MCF 10A (cell line): ENCODE data around the gene ANKH. TPM values are rescaled to one million over a fixed set of nuclear protein-coding genes. Genes with fewer than 3 reads are reported as not detected.

Source experiments
- BruUV-seq: library from RNA; stranded (reverse); fragments of 400-500 nt; replicated peaks from 2 replicates; lab custom pipeline; 2021; lab: Mats Ljungman, UMichigan
- CTCF ChIA-PET: fragments of 300-600 bp; sonication (Branson Sonifier 250); formaldehyde crosslinking; extraction: SDS; loops from one replicate; lab custom pipeline; 2021; ENCODE audit warnings: antibody characterized with exemption, inconsistent platforms; lab: Yijun Ruan, JAX
- POLR2A ChIA-PET: fragments of 300-600, 350-650 bp; sonication (Branson Sonifier 250); formaldehyde crosslinking; extraction: SDS; loops from one replicate; lab custom pipeline; 2020; ENCODE audit warnings: antibody characterized with exemption, inconsistent platforms; lab: Yijun Ruan, JAX
- DNase-seq: peaks from one replicate; pipeline ENCODE4 v3.0.0-alpha.2; 2018; ENCODE audit not compliant: unreplicated experiment
- H3K27ac Mint-ChIP-seq: one replicate; pipeline ENCODE4 v1.8.0; 2022; ENCODE audit warnings: mild to moderate bottlenecking, low read depth, mixed read lengths; ENCODE audit not compliant: unreplicated experiment
- H3K27me3 Mint-ChIP-seq: one replicate; pipeline ENCODE4 v1.8.0; 2022; ENCODE audit warnings: mixed read lengths; ENCODE audit not compliant: insufficient read depth, unreplicated experiment
- H3K36me3 Mint-ChIP-seq: one replicate; pipeline ENCODE4 v1.8.0; 2022; ENCODE audit warnings: mild to moderate bottlenecking, moderate library complexity, mixed read lengths; ENCODE audit not compliant: insufficient read depth, unreplicated experiment
- H3K4me1 Mint-ChIP-seq: one replicate; pipeline ENCODE4 v1.8.0; 2022; ENCODE audit warnings: mixed read lengths; ENCODE audit not compliant: insufficient read depth, unreplicated experiment
- H3K4me3 Mint-ChIP-seq: one replicate; pipeline ENCODE4 v1.8.0; 2022; ENCODE audit warnings: mild to moderate bottlenecking, moderate library complexity, mixed read lengths; ENCODE audit not compliant: unreplicated experiment
- H3K9me3 Mint-ChIP-seq: one replicate; pipeline ENCODE4 v1.8.0; 2022; ENCODE audit warnings: mixed read lengths; ENCODE audit not compliant: unreplicated experiment
- CTCF ChIP-seq: fragments of 200-600 bp; IDR thresholded peaks from one replicate; pipeline ENCODE4 v1.8.0; 2022; ENCODE audit warnings: antibody characterized with exemption, mild to moderate bottlenecking; ENCODE audit not compliant: unreplicated experiment
- intact Hi-C: fragments of 100-400 bp; cut with micrococcal nuclease; formaldehyde crosslinking; loops from 2 replicates; pipeline ENCODE4 v1.14.1; 2022
- total RNA-seq: library from RNA; stranded (reverse); gene quantifications from 2 replicates; pipeline ENCODE4 v1.2.3, GENCODE V29; 2022

Gene ANKH
- total RNA-seq, 1 experiment from 2014 or later, result 65.7 TPM

DNA sequence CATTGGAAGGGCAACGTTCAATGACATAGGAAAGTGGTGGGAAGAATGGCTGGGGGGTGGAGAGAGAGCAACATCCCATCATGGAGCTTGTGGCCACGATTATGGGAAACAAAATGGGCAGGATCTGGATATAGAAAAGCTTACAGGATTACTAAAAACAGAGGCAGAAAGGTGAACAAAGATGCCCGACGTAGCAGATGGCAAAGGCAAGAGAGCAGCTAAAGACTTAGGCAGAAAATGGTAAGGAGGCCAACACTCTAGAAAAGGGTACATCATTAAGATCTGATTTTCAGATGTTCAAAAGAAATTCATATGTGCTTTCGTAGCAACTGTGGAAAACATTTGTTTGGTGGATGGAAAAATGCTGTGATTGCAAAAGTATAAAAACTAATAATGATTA lies 104.5 kb downstream of the ANKH start:
- no peaks in the 10 kb centered on the region for H3K4me1 Mint-ChIP-seq
- ChIA-PET POLR2A (no interaction called here), CTCF (interaction anchor here (0.6 to 2.1 kb wide), 6 partner anchors 9 to 237 kb away, joined by 3 to 5 read pairs (median 4); no protein-coding TSS in a partner anchor)
- no peaks in the 10 kb centered on the region for H3K27me3 Mint-ChIP-seq
- TF ChIP-seq CTCF, result no peak
- no TSS peak for BruUV-seq
- intact Hi-C loops, result no loop called here
- peaks cover 7% of the 10 kb centered on the region for H3K36me3 Mint-ChIP-seq
- no peak overlapping the region for H3K27ac Mint-ChIP-seq
- H3K4me3 Mint-ChIP-seq, result no peak overlapping the region
- H3K9me3 Mint-ChIP-seq, result no peaks in the 10 kb centered on the region
- DNase-seq, result no peak

DNA sequence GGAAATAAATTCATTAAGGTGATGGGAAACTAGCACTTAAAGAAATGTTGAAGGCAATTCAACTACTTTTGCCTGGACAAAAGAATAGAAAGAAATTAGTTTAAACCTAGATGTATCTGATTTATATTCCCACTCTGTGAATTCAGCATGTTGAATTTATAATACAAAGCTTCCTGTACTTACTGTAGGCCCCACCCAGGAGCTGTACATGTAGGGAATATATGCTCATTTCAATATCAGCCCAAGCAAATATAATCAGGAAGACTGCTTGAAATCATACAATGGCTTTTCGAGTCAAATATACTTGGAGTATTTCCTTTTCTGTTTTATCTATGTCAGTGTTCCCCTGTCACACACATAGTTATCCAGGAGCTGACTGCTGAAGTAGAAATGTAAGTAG lies 105.0 kb downstream of the ANKH start:
- POLR2A ChIA-PET, result no interaction called here
- H3K4me3 Mint-ChIP-seq, result no peak overlapping the region
- H3K9me3 Mint-ChIP-seq, result no peaks in the 10 kb centered on the region
- BruUV-seq, result no TSS peak
- no peak for DNase-seq
- H3K4me1 Mint-ChIP-seq, result no peaks in the 10 kb centered on the region
- no peak for TF ChIP-seq CTCF
- peaks cover 7% of the 10 kb centered on the region for H3K36me3 Mint-ChIP-seq
- H3K27me3 Mint-ChIP-seq, result no peaks in the 10 kb centered on the region
- no peak overlapping the region for H3K27ac Mint-ChIP-seq
- CTCF ChIA-PET, result interaction anchor here (0.6 to 1.5 kb wide), 4 partner anchors 9 to 98 kb away, joined by 3 to 4 read pairs (median 4); no protein-coding TSS in a partner anchor
- intact Hi-C loops, result no loop called here

GRCh38 chr5:14765587-14765986 lies 106.0 kb downstream of the ANKH start:
- no peaks in the 10 kb centered on the region for H3K27me3 Mint-ChIP-seq
- no peak for TF ChIP-seq CTCF
- H3K9me3 Mint-ChIP-seq, result no peaks in the 10 kb centered on the region
- no peak for DNase-seq
- H3K4me3 Mint-ChIP-seq, result no peak overlapping the region
- intact Hi-C loops, result no loop called here
- H3K27ac Mint-ChIP-seq, result no peak overlapping the region
- H3K36me3 Mint-ChIP-seq, result peaks cover 7% of the 10 kb centered on the region
- no peaks in the 10 kb centered on the region for H3K4me1 Mint-ChIP-seq
- no TSS peak for BruUV-seq
- ChIA-PET POLR2A (no interaction called here), CTCF (interaction anchor here (0.6 to 1.0 kb wide), 3 partner anchors 45 to 192 kb away, joined by 3 to 4 read pairs (median 4); no protein-coding TSS in a partner anchor)

GRCh38 chr5:14762549-14763216 lies 108.9 kb downstream of the ANKH start:
- no peak overlapping the region for H3K27ac Mint-ChIP-seq
- H3K9me3 Mint-ChIP-seq, result no peaks in the 10 kb centered on the region
- no peak overlapping the region for H3K4me3 Mint-ChIP-seq
- ChIA-PET POLR2A (interaction anchor here (0.5 kb wide), 3 partner anchors 54 to 254 kb away, joined by 3 to 7 read pairs (median 3); no protein-coding TSS in a partner anchor), CTCF (interaction anchor here (0.6 kb wide), 2 partner anchors 62 to 1398 kb away, joined by 3 read pairs; no protein-coding TSS in a partner anchor)
- H3K27me3 Mint-ChIP-seq, result no peaks in the 10 kb centered on the region
- H3K36me3 Mint-ChIP-seq, result peaks cover 13% of the 10 kb centered on the region
- intact Hi-C loops, result no loop called here
- no TSS peak for BruUV-seq
- no peaks in the 10 kb centered on the region for H3K4me1 Mint-ChIP-seq
- no peak for TF ChIP-seq CTCF
- no peak for DNase-seq
